OCI-LY3 (cell line): Measurements from ENCODE around the gene DDX39B.

Source experiments
- EZH2phosphoT487 ChIP-seq: fragments of 200-600 bp; shearing (Covaris generic); IDR thresholded peaks from 2 replicates; pipeline ENCODE4 v1.6.1; 2018; ENCODE audit warnings: antibody characterized with exemption, mixed run types, low read depth
- TF ChIP-seq, protein P1 (sequence below): fragments of 200-600, 300-600 bp; sonication (generic); IDR thresholded peaks from 2 replicates; pipeline ENCODE4 v1.5.1; 2014; ENCODE audit warnings: antibody characterized with exemption, low read length, low read depth

DNA sequence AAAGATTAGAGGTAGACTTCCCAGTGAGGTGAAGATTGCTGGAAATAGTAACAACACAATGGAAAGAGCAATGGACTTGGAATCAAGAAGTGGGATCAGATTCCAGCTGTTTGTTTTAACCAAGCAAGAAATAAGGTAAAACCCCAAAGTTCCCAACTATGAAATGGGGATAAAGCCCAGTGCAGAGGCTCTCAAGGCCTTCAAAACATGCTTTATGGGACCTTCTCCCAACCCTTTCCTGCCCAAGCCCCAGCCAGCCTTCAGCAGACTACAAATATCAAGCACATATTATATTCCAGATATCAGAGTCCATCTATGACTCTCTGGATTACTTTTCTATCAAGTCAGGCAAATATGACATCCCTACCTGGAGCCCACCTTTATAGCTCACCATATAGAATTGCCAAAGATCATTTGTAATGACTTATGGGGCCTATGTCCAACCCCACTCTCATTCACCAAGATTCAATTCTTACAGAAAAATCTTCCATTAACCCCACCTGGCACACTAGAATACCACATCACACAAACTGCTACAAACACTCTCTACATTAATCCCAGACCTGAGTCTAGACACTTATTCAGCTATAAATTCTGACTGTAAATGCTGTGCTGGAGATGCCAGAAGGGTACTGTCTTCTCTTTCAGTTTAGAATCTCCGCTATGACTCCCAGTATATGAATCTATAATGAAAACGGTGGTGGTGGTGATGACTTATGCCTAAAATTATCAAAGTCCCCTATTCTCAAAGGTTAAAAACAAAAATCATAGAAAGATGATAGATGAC, 6.1 kb downstream of the DDX39B start:
- TF ChIP-seq, protein P1, sequence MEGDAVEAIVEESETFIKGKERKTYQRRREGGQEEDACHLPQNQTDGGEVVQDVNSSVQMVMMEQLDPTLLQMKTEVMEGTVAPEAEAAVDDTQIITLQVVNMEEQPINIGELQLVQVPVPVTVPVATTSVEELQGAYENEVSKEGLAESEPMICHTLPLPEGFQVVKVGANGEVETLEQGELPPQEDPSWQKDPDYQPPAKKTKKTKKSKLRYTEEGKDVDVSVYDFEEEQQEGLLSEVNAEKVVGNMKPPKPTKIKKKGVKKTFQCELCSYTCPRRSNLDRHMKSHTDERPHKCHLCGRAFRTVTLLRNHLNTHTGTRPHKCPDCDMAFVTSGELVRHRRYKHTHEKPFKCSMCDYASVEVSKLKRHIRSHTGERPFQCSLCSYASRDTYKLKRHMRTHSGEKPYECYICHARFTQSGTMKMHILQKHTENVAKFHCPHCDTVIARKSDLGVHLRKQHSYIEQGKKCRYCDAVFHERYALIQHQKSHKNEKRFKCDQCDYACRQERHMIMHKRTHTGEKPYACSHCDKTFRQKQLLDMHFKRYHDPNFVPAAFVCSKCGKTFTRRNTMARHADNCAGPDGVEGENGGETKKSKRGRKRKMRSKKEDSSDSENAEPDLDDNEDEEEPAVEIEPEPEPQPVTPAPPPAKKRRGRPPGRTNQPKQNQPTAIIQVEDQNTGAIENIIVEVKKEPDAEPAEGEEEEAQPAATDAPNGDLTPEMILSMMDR = no peak
- TF ChIP-seq EZH2phosphoT487 = no peak
